GM08714 (cell line): ENCODE data around the gene IZUMO4.
"Not testable (repeated sequence)": the region's sequence is repeated elsewhere in the genome, so short reads cannot be mapped to it uniquely, and the experiment has no call there.

ENCODE experiments used
- H3K4me3 ChIP-seq: fragments of 200-500 bp; sonication (Bioruptor generic); 2 replicates; pipeline ENCODE4 v1.5.1; 2014; ENCODE audit warnings: mild to moderate bottlenecking, low read length, inconsistent platforms
- ZNF274 ChIP-seq: IDR thresholded peaks from 2 replicates; pipeline ENCODE4 v1.6.1; 2012; ENCODE audit warnings: mild to moderate bottlenecking, low read depth, low read length

Gene IZUMO4

GRCh38 chr19:2115911-2116426, 19.3 kb downstream of the IZUMO4 start:
- H3K4me3 ChIP-seq: no peak overlapping the region
- no peak for TF ChIP-seq ZNF274

GRCh38 chr19:2116507-2116906, 19.8 kb downstream of the IZUMO4 start:
- H3K4me3 ChIP-seq: no peak overlapping the region
- TF ChIP-seq ZNF274: no peak

- no peak overlapping the region for H3K4me3 ChIP-seq
- no peak for TF ChIP-seq ZNF274
These were observed 20.7 kb downstream of the IZUMO4 start for GRCh38 chr19:2117215-2117960.

- TF ChIP-seq ZNF274: no peak
- no peak overlapping the region for H3K4me3 ChIP-seq
These were observed 21.7 kb downstream of the IZUMO4 start for GRCh38 chr19:2118438-2118837.

- no peak overlapping the region for H3K4me3 ChIP-seq
- no peak for TF ChIP-seq ZNF274
These were observed 23.4 kb downstream of the IZUMO4 start for GRCh38 chr19:2119921-2120785.

GRCh38 chr19:2120821-2121220, 24.1 kb downstream of the IZUMO4 start:
- no peak overlapping the region for H3K4me3 ChIP-seq
- no peak for TF ChIP-seq ZNF274

- no peak overlapping the region for H3K4me3 ChIP-seq
- no peak for TF ChIP-seq ZNF274
These were observed 24.8 kb downstream of the IZUMO4 start for GRCh38 chr19:2121416-2122051.

GRCh38 chr19:2122251-2122650, 25.5 kb downstream of the IZUMO4 start:
- TF ChIP-seq ZNF274: no peak
- H3K4me3 ChIP-seq: no peak overlapping the region

- no peak for TF ChIP-seq ZNF274
- no peak overlapping the region for H3K4me3 ChIP-seq
These were observed 26.3 kb downstream of the IZUMO4 start for GRCh38 chr19:2122982-2123381.

- no peak overlapping the region for H3K4me3 ChIP-seq
- TF ChIP-seq ZNF274: no peak
These were observed 27.1 kb downstream of the IZUMO4 start for GRCh38 chr19:2123682-2124387.

GRCh38 chr19:2126879-2127518, 30.3 kb downstream of the IZUMO4 start:
- no peak for TF ChIP-seq ZNF274
- H3K4me3 ChIP-seq: no peak overlapping the region

GRCh38 chr19:2127758-2128157, 31.0 kb downstream of the IZUMO4 start:
- no peak overlapping the region for H3K4me3 ChIP-seq
- no peak for TF ChIP-seq ZNF274

- H3K4me3 ChIP-seq: not testable (repeated sequence)
These were observed 31.5 kb downstream of the IZUMO4 start for GRCh38 chr19:2128252-2128651.

GRCh38 chr19:2129022-2129421, 32.3 kb downstream of the IZUMO4 start:
- no peak for TF ChIP-seq ZNF274
- H3K4me3 ChIP-seq: no peak overlapping the region
